HG03159 (cell line): ENCODE results near the gene CAPN2.

Source experiments
- ATAC-seq: cut with Tn5 transposase; IDR thresholded peaks from one replicate; pipeline ENCODE4 v1.9.1; 2021; ENCODE audit warnings: mild to moderate bottlenecking, moderate library complexity; ENCODE audit not compliant: unreplicated experiment

Gene CAPN2

GRCh38 chr1:223758734-223759133 is 46.4 kb downstream of the CAPN2 start:
- ATAC-seq = no peak

- no peak for ATAC-seq
These were observed 46.9 kb downstream of the CAPN2 start for GRCh38 chr1:223759273-223759672.

GRCh38 chr1:223760833-223761232 is 48.5 kb downstream of the CAPN2 start:
- ATAC-seq = no peak

- no peak for ATAC-seq
These were observed 49.1 kb downstream of the CAPN2 start for GRCh38 chr1:223761411-223761810.

- ATAC-seq = no peak
These were observed 50.9 kb downstream of the CAPN2 start for GRCh38 chr1:223763251-223763650.

- no peak for ATAC-seq
These were observed 51.5 kb downstream of the CAPN2 start for GRCh38 chr1:223763881-223764280.

GRCh38 chr1:223765036-223765718 is 52.8 kb downstream of the CAPN2 start:
- ATAC-seq = no peak

- no peak for ATAC-seq
These were observed 53.5 kb downstream of the CAPN2 start for GRCh38 chr1:223765719-223766340.

GRCh38 chr1:223770621-223771315 is 58.4 kb downstream of the CAPN2 start:
- ATAC-seq = no peak

GRCh38 chr1:223771469-223771813 is 59.1 kb downstream of the CAPN2 start:
- peak; percentile 58 for ATAC-seq

- ATAC-seq = peak; percentile 43
These were observed 59.8 kb downstream of the CAPN2 start for GRCh38 chr1:223771814-223772770.

- no peak for ATAC-seq
These were observed 60.4 kb downstream of the CAPN2 start for GRCh38 chr1:223772771-223773160.

- ATAC-seq = no peak
These were observed 61.9 kb downstream of the CAPN2 start for GRCh38 chr1:223774134-223774814.

- ATAC-seq = no peak
These were observed 62.7 kb downstream of the CAPN2 start for GRCh38 chr1:223775054-223775453.

- no peak for ATAC-seq
These were observed 63.4 kb downstream of the CAPN2 start for GRCh38 chr1:223775711-223776074.

GRCh38 chr1:223776075-223776814 is 63.9 kb downstream of the CAPN2 start:
- ATAC-seq = no peak

- ATAC-seq = no peak
These were observed 64.6 kb downstream of the CAPN2 start for GRCh38 chr1:223776826-223777454.

- no peak for ATAC-seq
These were observed 68.0 kb downstream of the CAPN2 start for GRCh38 chr1:223780318-223780717.

- no peak for ATAC-seq
These were observed 68.6 kb downstream of the CAPN2 start for GRCh38 chr1:223780949-223781348.
